Kidney (tissue), 14 donors: ENCODE data around the gene IGF1R. TPM values are rescaled to one million over a fixed set of nuclear protein-coding genes. Genes with fewer than 3 reads are reported as not detected.

Experiments used
- DNase-seq, 5 donors: peaks; one replicate each; pipeline ENCODE4 v3.0.0-alpha.2; 2013 to 2020
- FAIRE-seq: peaks from 2 replicates; lab custom pipeline; 2012; peaks lifted over from hg19 to GRCh38; lab: Jason Lieb, UNC
- H3K27ac ChIP-seq, 2 donors: one replicate each; pipeline ENCODE4 v1.7.0; 2013; ENCODE audit warnings: low read depth in 2 of 2, low read length in 2 of 2, inconsistent platforms in 1 of 2
- H3K27me3 ChIP-seq: one replicate; pipeline ENCODE4 v1.7.1; 2013; ENCODE audit warnings: low read length, inconsistent platforms; ENCODE audit not compliant: control insufficient read depth, insufficient read depth
- H3K36me3 ChIP-seq, 3 donors: one replicate each; pipeline versions ENCODE4 v1.7.0 to v1.7.1; 2013; ENCODE audit warnings: low read length in 3 of 3, control low read depth in 1 of 3, inconsistent platforms in 1 of 3; ENCODE audit not compliant: insufficient read depth in 3 of 3, control insufficient read depth in 2 of 3
- H3K4me1 ChIP-seq, 3 donors: one replicate each; pipeline versions ENCODE4 v1.7.0 to v1.7.1; 2013; ENCODE audit warnings: low read length in 3 of 3, inconsistent platforms in 1 of 3, low read depth in 1 of 3; ENCODE audit not compliant: control insufficient read depth in 2 of 3, insufficient read depth in 2 of 3
- H3K4me3 ChIP-seq, 3 donors: one replicate each; pipeline versions ENCODE4 v1.7.0 to v1.8.1; 2013; ENCODE audit warnings: low read length in 3 of 3, control low read depth in 1 of 3, inconsistent platforms in 1 of 3
- H3K9ac ChIP-seq, 3 donors: one replicate each; pipeline versions ENCODE4 v1.7.0 to v1.7.1; 2013; ENCODE audit warnings: low read length in 3 of 3, control low read depth in 1 of 3, inconsistent platforms in 1 of 3
- H3K9me3 ChIP-seq, 3 donors: one replicate each; pipeline versions ENCODE4 v1.7.0 to v1.7.1; 2013; ENCODE audit warnings: low read length in 3 of 3, control low read depth in 1 of 3, inconsistent platforms in 1 of 3; ENCODE audit not compliant: control insufficient read depth in 2 of 3, insufficient read depth in 1 of 3
- intact Hi-C: fragments of 100-400 bp; cut with DNase I; formaldehyde crosslinking; loops from one replicate; pipeline ENCODE4 v1.11.1; 2022
- polyA plus RNA-seq: library from polyadenylated mRNA; stranded (reverse); fragments of 350-450 nt; fragmentation: Illumina TruSeq; extraction: RNeasy Lipid Tissue Mini Kit (QIAGEN cat#74804); gene quantifications from one replicate; pipeline ENCODE4 v1.2.3, GENCODE V29; 2014; ENCODE audit warnings: low read depth, low replicate concordance; ENCODE audit not compliant: insufficient read depth
- total RNA-seq: library from RNA; stranded (reverse); fragmentation: NEBNext Ultra II Directional; extraction: Animal tissue kit (Norgen Biotek cat#: 25700); gene quantifications from one replicate; pipeline ENCODE4 v1.2.1, GENCODE V29; 2021
- TF ChIP-seq, protein P1 (sequence below): IDR thresholded peaks from 3 replicates; pipeline ENCODE4 v1.5.1; 2012; ENCODE audit warnings: mild to moderate bottlenecking, moderate library complexity, borderline replicate concordance; ENCODE audit not compliant: insufficient read depth; ENCODE audit errors: extremely low read depth
- donor health status: control.
- donor health status: control.
- donor health status: control.
- donor health status: control.
- donor health status: control.
- donor health status: DM: yes; HTN: yes; CAD: no.
- donor health status: Normal renal cell carcinoma (clear cell type).

Gene IGF1R
- total and polyA plus RNA-seq, 2 donors from 2014 or later, result 6.5 to 73.2 TPM

GRCh38 chr15:98951493-98952320 is 303.4 kb downstream of the IGF1R start:
- Histone ChIP-seq H3K27me3 (no peaks in the 10 kb centered on the region), H3K36me3 (peaks cover 0 to 54% (median 13%) of the 10 kb centered on the region in 3 donors), H3K9me3 (no peaks in the 10 kb centered on the region), H3K4me3 (no peak overlapping the region), H3K4me1 (peaks cover 0 to 22% (median 15%) of the 10 kb centered on the region in 3 donors), H3K27ac (peak overlapping the region in 1 of 2 donors; percentile 29), H3K9ac (no peak overlapping the region)
- DNase-seq, result peak in 2 of 5 donors; percentile 9 to 45
- TF ChIP-seq, protein P1, sequence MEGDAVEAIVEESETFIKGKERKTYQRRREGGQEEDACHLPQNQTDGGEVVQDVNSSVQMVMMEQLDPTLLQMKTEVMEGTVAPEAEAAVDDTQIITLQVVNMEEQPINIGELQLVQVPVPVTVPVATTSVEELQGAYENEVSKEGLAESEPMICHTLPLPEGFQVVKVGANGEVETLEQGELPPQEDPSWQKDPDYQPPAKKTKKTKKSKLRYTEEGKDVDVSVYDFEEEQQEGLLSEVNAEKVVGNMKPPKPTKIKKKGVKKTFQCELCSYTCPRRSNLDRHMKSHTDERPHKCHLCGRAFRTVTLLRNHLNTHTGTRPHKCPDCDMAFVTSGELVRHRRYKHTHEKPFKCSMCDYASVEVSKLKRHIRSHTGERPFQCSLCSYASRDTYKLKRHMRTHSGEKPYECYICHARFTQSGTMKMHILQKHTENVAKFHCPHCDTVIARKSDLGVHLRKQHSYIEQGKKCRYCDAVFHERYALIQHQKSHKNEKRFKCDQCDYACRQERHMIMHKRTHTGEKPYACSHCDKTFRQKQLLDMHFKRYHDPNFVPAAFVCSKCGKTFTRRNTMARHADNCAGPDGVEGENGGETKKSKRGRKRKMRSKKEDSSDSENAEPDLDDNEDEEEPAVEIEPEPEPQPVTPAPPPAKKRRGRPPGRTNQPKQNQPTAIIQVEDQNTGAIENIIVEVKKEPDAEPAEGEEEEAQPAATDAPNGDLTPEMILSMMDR, result no peak
- FAIRE-seq, result no peak
- intact Hi-C loops, result no loop called here

GRCh38 chr15:98952381-98952803 is 304.1 kb downstream of the IGF1R start:
- Histone ChIP-seq H3K4me3 (no peak overlapping the region), H3K27ac (peak overlapping the region in 1 of 2 donors; percentile 2), H3K27me3 (no peaks in the 10 kb centered on the region), H3K4me1 (peaks cover 0 to 22% (median 15%) of the 10 kb centered on the region in 3 donors), H3K9me3 (no peaks in the 10 kb centered on the region), H3K9ac (no peak overlapping the region), H3K36me3 (peaks cover 0 to 58% (median 15%) of the 10 kb centered on the region in 3 donors)
- intact Hi-C loops, result no loop called here
- TF ChIP-seq, protein P1, result no peak
- DNase-seq, result no peak
- FAIRE-seq, result no peak

DNA sequence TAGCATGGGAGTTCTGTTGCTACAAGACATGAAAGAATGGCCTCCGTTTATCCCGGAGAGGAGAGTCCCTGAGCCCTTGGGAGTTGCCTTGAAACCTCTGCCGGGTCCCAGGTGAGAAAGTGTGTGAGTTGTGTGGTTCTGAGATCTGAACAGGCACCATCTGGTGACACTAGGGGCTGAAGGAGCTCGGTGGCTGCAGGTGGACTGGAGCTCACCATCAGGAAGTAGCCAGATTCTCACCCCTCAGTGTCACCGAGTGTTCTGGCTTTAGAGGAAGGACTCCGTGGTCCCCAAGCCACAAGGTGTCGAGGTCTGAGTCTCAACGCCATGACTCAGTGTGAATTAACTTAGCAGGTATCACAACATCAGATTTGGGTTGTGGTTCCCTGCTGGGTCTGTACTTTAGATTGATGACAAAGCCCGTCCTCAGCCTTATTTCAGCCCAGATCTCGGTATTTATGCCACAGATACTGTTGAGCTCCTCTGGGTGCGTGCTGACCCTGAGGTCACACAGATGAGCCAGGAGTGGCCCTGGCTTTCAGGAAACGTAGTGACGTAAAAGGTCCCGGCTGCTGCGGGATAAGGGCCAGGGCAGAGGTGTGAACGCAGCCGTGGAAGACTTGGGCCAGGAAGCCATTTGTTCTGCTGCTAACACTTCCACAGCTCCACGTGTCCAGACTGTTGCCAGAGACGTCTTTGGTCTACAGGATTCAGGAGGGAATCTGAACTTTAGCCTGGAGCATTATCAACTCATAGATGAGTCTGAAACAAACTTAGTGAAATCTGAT is 304.9 kb downstream of the IGF1R start:
- H3K9me3 ChIP-seq, result no peaks in the 10 kb centered on the region
- no peak for DNase-seq
- TF ChIP-seq, protein P1, result no peak
- H3K27me3 ChIP-seq, result no peaks in the 10 kb centered on the region
- peaks cover 0 to 59% (median 18%) of the 10 kb centered on the region in 3 donors for H3K36me3 ChIP-seq
- peak overlapping the region; percentile 64 to 80 for H3K27ac ChIP-seq
- H3K4me3 ChIP-seq, result no peak overlapping the region
- no peak for FAIRE-seq
- no peak overlapping the region for H3K9ac ChIP-seq
- intact Hi-C loops, result no loop called here
- peaks cover 0 to 22% (median 15%) of the 10 kb centered on the region in 3 donors for H3K4me1 ChIP-seq
